ENCODE measurements around the gene UGT1A10.
"Not testable (repeated sequence)": the region's sequence is repeated elsewhere in the genome, so short reads cannot be mapped to it uniquely, and the experiment has no call there.

UGT1A10 gene

GRCh38 chr2:233712611-233713261 lies 76.5 kb downstream of the UGT1A10 start, which contains the start of gene UGT1A5:
TSS of gene UGT1A5 (plus strand) at chr2:233712907. CDS start at chr2:233712992, 85 bp downstream.
- no peak within 1 kb of the TSS for H3K9ac ChIP-seq (ENCODE audit: low read depth, low read length)
- H3K9me3 ChIP-seq (ENCODE audit: control insufficient read depth, insufficient read depth, low read length): no peaks in the 10 kb centered on the region
- no peaks in the 10 kb centered on the region; the same call in 1 of the 2 replicates for H3K4me1 ChIP-seq (ENCODE audit: insufficient read depth, low read length)
- no peaks in the 10 kb centered on the region for H3K36me3 ChIP-seq (ENCODE audit: insufficient read depth, low read length)

GRCh38 chr2:233713262-233713615 lies 77.0 kb downstream of the UGT1A10 start:
- Histone ChIP-seq H3K4me1 (ENCODE audit: insufficient read depth, low read length) (no peaks in the 10 kb centered on the region; the same call in 1 of the 2 replicates), H3K36me3 (ENCODE audit: insufficient read depth, low read length) (no peaks in the 10 kb centered on the region), H3K9ac (ENCODE audit: low read depth, low read length) (no peak overlapping the region), H3K9me3 (ENCODE audit: control insufficient read depth, insufficient read depth, low read length) (no peaks in the 10 kb centered on the region)

GRCh38 chr2:233714121-233714520 lies 77.9 kb downstream of the UGT1A10 start:
- H3K9me3 ChIP-seq (ENCODE audit: control insufficient read depth, insufficient read depth, low read length): no peaks in the 10 kb centered on the region
- H3K9ac ChIP-seq (ENCODE audit: low read depth, low read length): no peak overlapping the region
- no peaks in the 10 kb centered on the region; the same call in 1 of the 2 replicates for H3K4me1 ChIP-seq (ENCODE audit: insufficient read depth, low read length)
- H3K36me3 ChIP-seq (ENCODE audit: insufficient read depth, low read length): no peaks in the 10 kb centered on the region

- Histone ChIP-seq H3K9ac (ENCODE audit: low read depth, low read length) (no peak within 1 kb of the TSS), H3K4me1 (ENCODE audit: insufficient read depth, low read length) (no peaks in the 10 kb centered on the region), H3K36me3 (ENCODE audit: insufficient read depth, low read length) (no peaks in the 10 kb centered on the region)
These were observed 82.3 kb downstream of the UGT1A10 start, which contains the start of gene UGT1A4 for GRCh38 chr2:233718552-233718951. TSS of gene UGT1A4 (plus strand) at chr2:233718736. CDS start at chr2:233718821, 85 bp downstream.

GRCh38 chr2:233728723-233729301 lies 92.6 kb downstream of the UGT1A10 start, which contains the start of gene UGT1A3:
TSS of gene UGT1A3 (plus strand) at chr2:233729042. CDS start at chr2:233729127, 85 bp downstream.
- H3K9ac ChIP-seq (ENCODE audit: low read depth, low read length): no peak within 1 kb of the TSS

More at GRCh38 chr2:233718552-233718951, 82.3 kb downstream of the UGT1A10 start, which contains the start of gene UGT1A4:
- no peaks in the 10 kb centered on the region for H3K9me3 ChIP-seq (ENCODE audit: control insufficient read depth, insufficient read depth, low read length)

GRCh38 chr2:233736868-233737653 lies 100.8 kb downstream of the UGT1A10 start:
- not testable (repeated sequence) for H3K36me3 ChIP-seq (ENCODE audit: insufficient read depth, low read length); H3K4me1 ChIP-seq (ENCODE audit: insufficient read depth, low read length); H3K9ac ChIP-seq (ENCODE audit: low read depth, low read length); H3K9me3 ChIP-seq (ENCODE audit: control insufficient read depth, insufficient read depth, low read length)

More at GRCh38 chr2:233728723-233729301, 92.6 kb downstream of the UGT1A10 start, which contains the start of gene UGT1A3:
- H3K9me3 ChIP-seq (ENCODE audit: control insufficient read depth, insufficient read depth, low read length): no peaks in the 10 kb centered on the region
- no peaks in the 10 kb centered on the region for H3K36me3 ChIP-seq (ENCODE audit: insufficient read depth, low read length)
- H3K4me1 ChIP-seq (ENCODE audit: insufficient read depth, low read length): no peaks in the 10 kb centered on the region

GRCh38 chr2:233740870-233741269 lies 104.6 kb downstream of the UGT1A10 start:
- Histone ChIP-seq H3K36me3 (ENCODE audit: insufficient read depth, low read length) (no peaks in the 10 kb centered on the region), H3K9me3 (ENCODE audit: control insufficient read depth, insufficient read depth, low read length) (no peaks in the 10 kb centered on the region; the same call in 1 of the 2 replicates), H3K4me1 (ENCODE audit: insufficient read depth, low read length) (no peaks in the 10 kb centered on the region), H3K9ac (ENCODE audit: low read depth, low read length) (no peak overlapping the region)

- Histone ChIP-seq H3K9ac (ENCODE audit: low read depth, low read length) (no peak overlapping the region), H3K36me3 (ENCODE audit: insufficient read depth, low read length) (no peaks in the 10 kb centered on the region), H3K9me3 (ENCODE audit: control insufficient read depth, insufficient read depth, low read length) (no peaks in the 10 kb centered on the region), H3K4me1 (ENCODE audit: insufficient read depth, low read length) (no peaks in the 10 kb centered on the region)
These were observed 107.4 kb downstream of the UGT1A10 start for GRCh38 chr2:233743464-233744259.

- Histone ChIP-seq H3K36me3 (ENCODE audit: insufficient read depth, low read length) (no peaks in the 10 kb centered on the region), H3K4me1 (ENCODE audit: insufficient read depth, low read length) (no peaks in the 10 kb centered on the region), H3K9ac (ENCODE audit: low read depth, low read length) (no peak overlapping the region), H3K9me3 (ENCODE audit: control insufficient read depth, insufficient read depth, low read length) (no peaks in the 10 kb centered on the region)
These were observed 109.0 kb downstream of the UGT1A10 start for GRCh38 chr2:233745073-233745755.

GRCh38 chr2:233745838-233746237 lies 109.6 kb downstream of the UGT1A10 start:
- not testable (repeated sequence) for H3K9ac ChIP-seq (ENCODE audit: low read depth, low read length); H3K36me3 ChIP-seq (ENCODE audit: insufficient read depth, low read length); H3K4me1 ChIP-seq (ENCODE audit: insufficient read depth, low read length); H3K9me3 ChIP-seq (ENCODE audit: control insufficient read depth, insufficient read depth, low read length)

- Histone ChIP-seq H3K9me3 (ENCODE audit: control insufficient read depth, insufficient read depth, low read length) (no peaks in the 10 kb centered on the region), H3K4me1 (ENCODE audit: insufficient read depth, low read length) (no peaks in the 10 kb centered on the region), H3K9ac (ENCODE audit: low read depth, low read length) (no peak overlapping the region), H3K36me3 (ENCODE audit: insufficient read depth, low read length) (no peaks in the 10 kb centered on the region)
These were observed 110.4 kb downstream of the UGT1A10 start for GRCh38 chr2:233746475-233747282.

- Histone ChIP-seq H3K36me3 (ENCODE audit: insufficient read depth, low read length) (no peaks in the 10 kb centered on the region), H3K9me3 (ENCODE audit: control insufficient read depth, insufficient read depth, low read length) (no peaks in the 10 kb centered on the region), H3K4me1 (ENCODE audit: insufficient read depth, low read length) (no peaks in the 10 kb centered on the region), H3K9ac (ENCODE audit: low read depth, low read length) (no peak overlapping the region)
These were observed 111.0 kb downstream of the UGT1A10 start for GRCh38 chr2:233747283-233747544.

- not testable (repeated sequence) for H3K4me1 ChIP-seq (ENCODE audit: insufficient read depth, low read length); H3K9me3 ChIP-seq (ENCODE audit: control insufficient read depth, insufficient read depth, low read length); H3K36me3 ChIP-seq (ENCODE audit: insufficient read depth, low read length)
These were observed 114.4 kb downstream of the UGT1A10 start for GRCh38 chr2:233750689-233751088.

More at GRCh38 chr2:233750689-233751088, 114.4 kb downstream of the UGT1A10 start:
- H3K9ac ChIP-seq (ENCODE audit: low read depth, low read length): not testable (repeated sequence)
